Transverse colon (tissue), 4 donors: ENCODE data around the gene GPR162. TPM values are rescaled to one million over a fixed set of nuclear protein-coding genes. Genes with fewer than 3 reads are reported as not detected.

Source experiments
- DNase-seq: peaks from one replicate; pipeline ENCODE4 v3.0.0-alpha.2; 2019
- H3K27ac ChIP-seq, 4 donors: fragments of 200-600 bp; sonication (generic); 2 replicates each; pipeline ENCODE4 v1.5.1; 2016 to 2018; ENCODE audit warnings: inconsistent platforms in 4 of 4
- H3K27me3 ChIP-seq: fragments of 200-600 bp; sonication (generic); 2 replicates; pipeline ENCODE4 v1.5.1; 2017; ENCODE audit warnings: inconsistent platforms
- H3K36me3 ChIP-seq, 4 donors: fragments of 200-600 bp; sonication (generic); 2 replicates each; pipeline ENCODE4 v1.5.1; 2017 to 2019; ENCODE audit warnings: inconsistent platforms in 4 of 4
- H3K4me1 ChIP-seq, 4 donors: fragments of 200-600 bp; sonication (generic); 2 replicates each; pipeline ENCODE4 v1.5.1; 2017 to 2020; ENCODE audit warnings: inconsistent platforms in 4 of 4
- H3K4me3 ChIP-seq, 4 donors: fragments of 200-600 bp; sonication (generic); 1 replicate in 1 of 4; 2 replicates in 3 of 4; pipeline versions ENCODE4 v1.5.1 to v1.6.1; 2017 to 2019; ENCODE audit warnings: inconsistent platforms in 4 of 4
- H3K9me3 ChIP-seq, 2 donors: fragments of 200-600 bp; sonication (generic); 2 replicates each; pipeline ENCODE4 v1.5.1; 2017 to 2019; ENCODE audit warnings: inconsistent platforms in 2 of 2
- EP300 ChIP-seq: sonication (generic); formaldehyde crosslinking; IDR thresholded peaks from one replicate; pipeline ENCODE4 v1.6.1; 2017; ENCODE audit warnings: antibody characterized with exemption, low read depth
- POLR2A ChIP-seq: fragments of 450-650 bp; IDR thresholded peaks from one replicate; pipeline ENCODE4 v1.6.1; 2016; ENCODE audit warnings: antibody characterized with exemption, mild to moderate bottlenecking, moderate library complexity
- POLR2AphosphoS5 ChIP-seq, 3 donors: sonication (generic); formaldehyde crosslinking; IDR thresholded peaks; one replicate each; pipeline ENCODE4 v1.6.1; 2016; ENCODE audit warnings: antibody characterized with exemption in 3 of 3
- WGBS, 2 donors: methylation state at CpG; one replicate each; pipeline ENCODE4 v1.1.5; 2018; ENCODE audit warnings: low coverage in 1 of 2; 5-methylcytosine and 5-hydroxymethylcytosine counted together
- in situ Hi-C, 4 donors: fragments of 200-750 bp; cut with MboI; loops; one replicate each; pipeline versions ENCODE4 v1.15.0 to v1.15.1; 2017; ENCODE audit warnings: low sequenced_read_pairs in 3 of 4, low pct_ligation_motif_present in 1 of 4, low pct_unique_long_range_greater_than_20kb in 1 of 4
- intact Hi-C: fragments of 100-400 bp; cut with DNase I; formaldehyde crosslinking; loops from one replicate; pipeline ENCODE4 v1.15.1; 2023; ENCODE audit warnings: low total_unique reads
- total RNA-seq, 4 donors: library from RNA; depleted of rRNA; stranded (reverse); fragments of >200 nt; gene quantifications; one replicate each; pipeline ENCODE4 v1.1.0, GENCODE V29; 2016
- TF ChIP-seq, protein P1 (sequence below), 5 experiments: fragments of 200-600 bp in 3 of 5; fragments of 450-650 bp in 2 of 5; sonication (generic) in 3 of 5; IDR thresholded peaks; 1 replicate in 2 of 5; 2 replicates in 3 of 5; pipeline ENCODE4 v1.5.1; 2016 to 2017; ENCODE audit warnings: antibody characterized with exemption in 5 of 5, inconsistent platforms in 3 of 5, mild to moderate bottlenecking in 2 of 5, moderate library complexity in 1 of 5

GPR162 gene
- total RNA-seq, 4 donors from 2014 or later: 3.0 to 6.4 (median 3.1) TPM; not detected in 1

DNA sequence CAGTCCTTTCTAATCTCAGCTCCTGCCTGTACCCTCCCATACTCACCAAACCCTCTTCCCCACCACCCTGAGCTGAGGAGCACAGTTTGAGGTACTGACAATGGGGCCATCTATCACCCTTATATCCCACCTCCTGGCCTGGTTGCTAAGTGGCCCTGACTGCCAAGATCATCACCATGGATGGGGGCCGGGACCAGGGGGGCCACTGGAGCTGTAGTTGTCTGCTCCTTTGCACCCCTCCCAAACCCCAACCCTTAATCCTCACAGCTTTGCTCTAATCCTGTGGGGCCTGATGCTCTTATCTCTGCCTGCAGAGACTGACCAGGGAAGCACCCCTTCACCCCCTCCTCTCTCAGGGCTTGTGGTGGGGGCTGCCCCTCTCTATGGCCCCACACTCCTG is 18.7 kb downstream of the GPR162 start:
- no peaks in the 10 kb centered on the region for H3K36me3 ChIP-seq
- in situ Hi-C loops: loop anchor here in 2 of 4 donors (25.0 kb wide), 1 partner anchor 103 kb away; no protein-coding TSS in a partner anchor

DNA sequence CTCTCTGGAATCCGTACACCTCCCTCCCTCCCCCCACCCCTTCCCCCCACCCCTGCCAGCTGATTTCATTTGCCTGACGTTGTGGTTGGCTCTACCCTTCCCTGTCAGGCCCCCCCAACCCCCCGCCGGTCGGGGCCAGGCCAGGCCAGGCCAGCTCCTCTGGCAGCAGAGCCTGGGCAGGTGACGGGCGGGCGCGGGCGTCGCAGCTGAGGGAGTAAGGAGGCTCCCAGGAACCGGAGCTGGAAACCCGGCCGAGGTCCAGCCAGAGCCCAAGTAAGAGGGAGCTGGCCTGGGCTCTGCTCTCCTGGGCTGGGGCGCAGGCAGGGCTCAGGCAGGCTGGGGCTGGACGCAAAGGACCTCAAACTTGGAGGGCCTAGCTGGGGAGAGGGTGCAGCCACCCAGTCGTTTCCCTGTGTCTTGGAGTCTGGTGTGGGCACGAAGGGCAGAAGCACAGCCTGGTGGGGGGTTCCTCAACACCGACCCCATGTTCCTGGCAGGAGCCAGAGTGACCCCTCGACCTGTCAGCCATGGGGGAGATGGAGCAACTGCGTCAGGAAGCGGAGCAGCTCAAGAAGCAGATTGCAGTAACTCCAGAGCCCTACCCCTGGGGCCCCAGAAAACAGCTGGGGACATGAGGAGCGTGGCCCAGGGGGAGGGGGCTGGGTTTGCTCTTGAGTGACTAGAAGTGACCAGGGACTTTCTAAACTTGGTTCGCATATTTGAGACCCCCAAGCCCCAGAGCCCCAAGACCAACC is 19.3 kb downstream of the GPR162 start, which contains the start of gene GNB3:
TSS of gene GNB3 (plus strand) at position 165 of the 755 bp plus-strand sequence. CDS start at position 528, 363 bp downstream.
- in situ Hi-C loops: loop anchor here in 2 of 4 donors (25.0 kb wide), 1 partner anchor 104 kb away; no protein-coding TSS in a partner anchor
- peak within 1 kb of the TSS in 2 of 4 donors; percentile 16 to 46 for H3K27ac ChIP-seq

More for the DNA sequence above, 18.7 kb downstream of the GPR162 start:
- Histone ChIP-seq H3K4me1 (no peaks in the 10 kb centered on the region), H3K9me3 (no peaks in the 10 kb centered on the region), H3K4me3 (no peak overlapping the region), H3K27me3 (no peaks in the 10 kb centered on the region), H3K27ac (peak overlapping the region in 2 of 4 donors; percentile 16 to 46)
- 73% methylated on average over 1 of the region's 1 CpG; no CpG with 5 or more reads in 1 of the 2 donors for WGBS, 2 donors
- intact Hi-C loops: no loop called here
- no peak for TF ChIP-seq POLR2AphosphoS5 (IDR thresholded peaks at IDR 0.05)
- TF ChIP-seq POLR2A: no peak
- no peak for TF ChIP-seq EP300
- TF ChIP-seq, protein P1, sequence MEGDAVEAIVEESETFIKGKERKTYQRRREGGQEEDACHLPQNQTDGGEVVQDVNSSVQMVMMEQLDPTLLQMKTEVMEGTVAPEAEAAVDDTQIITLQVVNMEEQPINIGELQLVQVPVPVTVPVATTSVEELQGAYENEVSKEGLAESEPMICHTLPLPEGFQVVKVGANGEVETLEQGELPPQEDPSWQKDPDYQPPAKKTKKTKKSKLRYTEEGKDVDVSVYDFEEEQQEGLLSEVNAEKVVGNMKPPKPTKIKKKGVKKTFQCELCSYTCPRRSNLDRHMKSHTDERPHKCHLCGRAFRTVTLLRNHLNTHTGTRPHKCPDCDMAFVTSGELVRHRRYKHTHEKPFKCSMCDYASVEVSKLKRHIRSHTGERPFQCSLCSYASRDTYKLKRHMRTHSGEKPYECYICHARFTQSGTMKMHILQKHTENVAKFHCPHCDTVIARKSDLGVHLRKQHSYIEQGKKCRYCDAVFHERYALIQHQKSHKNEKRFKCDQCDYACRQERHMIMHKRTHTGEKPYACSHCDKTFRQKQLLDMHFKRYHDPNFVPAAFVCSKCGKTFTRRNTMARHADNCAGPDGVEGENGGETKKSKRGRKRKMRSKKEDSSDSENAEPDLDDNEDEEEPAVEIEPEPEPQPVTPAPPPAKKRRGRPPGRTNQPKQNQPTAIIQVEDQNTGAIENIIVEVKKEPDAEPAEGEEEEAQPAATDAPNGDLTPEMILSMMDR (IDR thresholded peaks at IDR 0.05): no peak
- DNase-seq: no peak

DNA sequence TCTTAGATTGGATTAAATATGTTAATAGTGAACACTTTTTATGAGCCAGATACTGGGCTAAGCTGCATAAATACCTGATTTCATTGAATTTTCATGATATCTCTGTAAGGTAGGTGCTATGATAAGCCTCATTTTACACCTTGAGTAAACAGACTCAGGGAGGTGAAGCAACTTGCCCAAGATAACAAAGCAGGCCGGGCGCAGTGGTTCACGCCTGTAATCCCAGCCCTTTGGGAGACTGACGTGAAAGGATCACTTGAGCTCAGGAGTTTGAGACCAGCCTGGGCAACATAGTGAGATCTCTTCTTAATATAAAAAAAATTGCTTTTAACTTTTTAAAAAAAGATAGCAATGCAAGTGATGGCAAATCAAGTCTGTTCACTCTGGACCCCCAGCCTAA is 20.5 kb downstream of the GPR162 start:
- in situ Hi-C loops (loop anchor here in 2 of 4 donors (25.0 kb wide), 1 partner anchor 105 kb away; no protein-coding TSS in a partner anchor), intact Hi-C loops (no loop called here)
- H3K4me3 ChIP-seq: no peak overlapping the region
- TF ChIP-seq POLR2AphosphoS5 (IDR thresholded peaks at IDR 0.05) (no peak), POLR2A (no peak), EP300 (no peak)
- TF ChIP-seq, protein P1 (IDR thresholded peaks at IDR 0.05): no peak
- no peaks in the 10 kb centered on the region for H3K36me3 ChIP-seq
- H3K27me3 ChIP-seq: no peaks in the 10 kb centered on the region
- DNase-seq: no peak
- 69% methylated on average over 4 of the region's 4 CpGs; no CpG with 5 or more reads in 1 of the 2 donors for WGBS, 2 donors
- no peaks in the 10 kb centered on the region for H3K9me3 ChIP-seq
- H3K4me1 ChIP-seq: no peaks in the 10 kb centered on the region
- H3K27ac ChIP-seq: no peak overlapping the region

More for the DNA sequence above, 19.3 kb downstream of the GPR162 start, which contains the start of gene GNB3:
- Histone ChIP-seq H3K4me1 (no peaks in the 10 kb centered on the region), H3K36me3 (no peaks in the 10 kb centered on the region), H3K9me3 (no peaks in the 10 kb centered on the region), H3K27me3 (no peaks in the 10 kb centered on the region), H3K4me3 (no peak within 1 kb of the TSS)
- no peak for DNase-seq
- intact Hi-C loops: no loop called here
- TF ChIP-seq POLR2A (no peak), POLR2AphosphoS5 (IDR thresholded peaks at IDR 0.05) (no peak), EP300 (no peak)
- TF ChIP-seq, protein P1 (IDR thresholded peaks at IDR 0.05): no peak
- 80% methylated on average over 20 of the region's 24 CpGs; no CpG with 5 or more reads in 1 of the 2 donors for WGBS, 2 donors

DNA sequence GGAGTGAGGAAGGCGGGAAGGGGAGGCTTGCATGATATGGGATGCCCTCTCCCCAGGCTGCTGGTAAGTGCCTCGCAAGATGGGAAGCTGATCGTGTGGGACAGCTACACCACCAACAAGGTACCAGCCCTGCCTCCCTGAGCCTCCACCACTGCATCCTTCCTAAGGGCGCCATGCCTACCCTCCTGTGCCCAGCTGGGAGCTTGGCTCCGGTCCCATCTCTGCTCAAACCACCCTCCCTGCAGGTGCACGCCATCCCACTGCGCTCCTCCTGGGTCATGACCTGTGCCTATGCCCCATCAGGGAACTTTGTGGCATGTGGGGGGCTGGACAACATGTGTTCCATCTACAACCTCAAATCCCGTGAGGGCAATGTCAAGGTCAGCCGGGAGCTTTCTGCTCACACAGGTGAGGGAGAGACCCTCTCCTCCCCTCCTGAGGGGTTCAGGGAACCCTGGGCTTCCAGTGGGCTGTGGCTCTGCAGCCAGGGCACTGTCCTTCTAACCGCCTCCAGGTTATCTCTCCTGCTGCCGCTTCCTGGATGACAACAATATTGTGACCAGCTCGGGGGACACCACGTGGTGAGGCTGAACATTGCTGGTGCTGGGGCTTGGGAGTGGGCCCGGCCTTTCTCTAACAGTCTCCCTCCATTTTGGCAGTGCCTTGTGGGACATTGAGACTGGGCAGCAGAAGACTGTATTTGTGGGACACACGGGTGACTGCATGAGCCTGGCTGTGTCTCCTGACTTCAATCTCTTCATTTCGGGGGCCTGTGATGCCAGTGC is 21.7 kb downstream of the GPR162 start:
- no peak overlapping the region for H3K4me3 ChIP-seq
- TF ChIP-seq, protein P1 (IDR thresholded peaks at IDR 0.05): no peak
- no peak for TF ChIP-seq POLR2AphosphoS5 (IDR thresholded peaks at IDR 0.05)
- TF ChIP-seq POLR2A: no peak
- no peak for TF ChIP-seq EP300
- peak; percentile 10 for DNase-seq
- no peaks in the 10 kb centered on the region for H3K27me3 ChIP-seq
- intact Hi-C loops: no loop called here
- in situ Hi-C loops: loop anchor here in 2 of 4 donors (25.0 kb wide), 1 partner anchor 106 kb away; no protein-coding TSS in a partner anchor
- WGBS, 2 donors: 20 to 71% methylated on average over 3 to 16 of the region's 16 CpGs
- no peaks in the 10 kb centered on the region for H3K4me1 ChIP-seq
- H3K27ac ChIP-seq: no peak overlapping the region
- no peaks in the 10 kb centered on the region for H3K9me3 ChIP-seq
- no peaks in the 10 kb centered on the region for H3K36me3 ChIP-seq
